ENCODE data around the gene CCDC9B.

The CCDC9B gene

GRCh38 chr15:40325700-40326099 is 15.0 kb downstream of the CCDC9B start:
- no peak for DNase-seq

GRCh38 chr15:40325188-40325587 is 15.6 kb downstream of the CCDC9B start:
- DNase-seq, result no peak

- peak; percentile 23 for DNase-seq
These were observed 16.5 kb downstream of the CCDC9B start for GRCh38 chr15:40323953-40324937.

GRCh38 chr15:40323239-40323952 is 17.3 kb downstream of the CCDC9B start, which contains the start of gene INAFM2:
TSS of gene INAFM2 (plus strand) at chr15:40323692. CDS start at chr15:40324056, 364 bp downstream.
- peak; percentile 93 for DNase-seq

- no peak for DNase-seq
These were observed 18.1 kb downstream of the CCDC9B start for GRCh38 chr15:40322531-40323238.

GRCh38 chr15:40320931-40321371 is 19.8 kb downstream of the CCDC9B start:
- DNase-seq, result peak; percentile 79

- no peak for DNase-seq
These were observed 20.3 kb downstream of the CCDC9B start for GRCh38 chr15:40320409-40320808.

GRCh38 chr15:40317580-40317979 is 23.2 kb downstream of the CCDC9B start:
- no peak for DNase-seq

GRCh38 chr15:40316931-40317330 is 23.8 kb downstream of the CCDC9B start:
- no peak for DNase-seq

- DNase-seq, result no peak
These were observed 25.9 kb downstream of the CCDC9B start for GRCh38 chr15:40314723-40315276.

GRCh38 chr15:40313531-40314398 is 27.0 kb downstream of the CCDC9B start:
- peak; percentile 66 for DNase-seq

GRCh38 chr15:40312370-40313158 is 28.2 kb downstream of the CCDC9B start:
- DNase-seq, result no peak

GRCh38 chr15:40310993-40311392 is 29.7 kb downstream of the CCDC9B start:
- DNase-seq, result no peak

- peak; percentile 71 for DNase-seq
These were observed 30.5 kb downstream of the CCDC9B start for GRCh38 chr15:40310001-40310959.

GRCh38 chr15:40309344-40309862 is 31.3 kb downstream of the CCDC9B start:
- DNase-seq, result no peak

GRCh38 chr15:40307421-40308211 is 33.1 kb downstream of the CCDC9B start, which contains the start of gene PLCB2:
TSS of gene PLCB2 (minus strand) at chr15:40307935. CDS start at chr15:40307672, 263 bp downstream.
- DNase-seq, result peak; percentile 73

GRCh38 chr15:40306908-40307307 is 33.8 kb downstream of the CCDC9B start:
- no peak for DNase-seq

GRCh38 chr15:40306371-40306770 is 34.4 kb downstream of the CCDC9B start:
- DNase-seq, result no peak
